Tongue (tissue), 2 donors: ENCODE data around the gene DKK3. TPM values are rescaled to one million over a fixed set of nuclear protein-coding genes. Genes with fewer than 3 reads are reported as not detected.

Source experiments
- DNase-seq: peaks from one replicate; pipeline ENCODE4 v3.0.0-alpha.2; 2015
- total RNA-seq: library from RNA; depleted of rRNA; stranded (reverse); fragments of >200 nt; gene quantifications from one replicate; pipeline ENCODE4 v1.2.3, GENCODE V29; 2014

The DKK3 gene
- total RNA-seq, 1 donor from 2014 or later, result 145 TPM

GRCh38 chr11:11981364-11981763 lies 27.1 kb downstream of the DKK3 start:
- no peak for DNase-seq

- DNase-seq, result no peak
Observed at GRCh38 chr11:11980841-11981308, 27.6 kb downstream of the DKK3 start.

GRCh38 chr11:11980200-11980599 lies 28.2 kb downstream of the DKK3 start:
- no peak for DNase-seq

DNA sequence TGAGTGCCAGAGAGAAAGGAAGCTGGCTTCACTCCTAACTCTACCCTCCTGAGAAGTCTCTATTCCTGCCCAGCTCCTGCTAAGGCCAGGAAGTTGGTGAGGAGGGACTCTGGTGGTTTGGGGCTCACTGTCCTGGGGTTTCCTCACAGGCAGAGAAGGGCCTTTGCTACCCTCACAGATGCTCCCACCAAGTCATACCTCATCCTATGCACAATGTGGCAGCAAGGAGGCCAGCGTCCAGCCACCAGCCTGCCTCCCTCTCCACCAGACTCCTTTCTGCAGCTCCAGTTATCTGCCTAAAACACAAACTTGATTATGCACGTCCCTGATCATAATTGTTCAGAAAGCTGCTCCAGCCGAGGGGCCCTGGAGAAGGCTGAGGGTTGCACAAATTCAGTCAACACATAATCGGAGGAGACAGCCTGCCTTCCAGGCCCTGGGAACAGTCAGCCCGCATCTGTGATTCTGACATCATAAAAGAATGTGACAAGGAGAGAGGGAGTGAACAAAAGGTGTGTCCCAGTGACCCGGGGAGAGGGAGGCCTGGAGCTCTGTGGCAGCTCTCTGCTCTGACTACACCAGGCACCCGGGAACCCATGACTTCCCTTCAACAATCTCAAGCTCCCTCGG lies 28.8 kb downstream of the DKK3 start:
- peak; percentile 82 for DNase-seq

DNA sequence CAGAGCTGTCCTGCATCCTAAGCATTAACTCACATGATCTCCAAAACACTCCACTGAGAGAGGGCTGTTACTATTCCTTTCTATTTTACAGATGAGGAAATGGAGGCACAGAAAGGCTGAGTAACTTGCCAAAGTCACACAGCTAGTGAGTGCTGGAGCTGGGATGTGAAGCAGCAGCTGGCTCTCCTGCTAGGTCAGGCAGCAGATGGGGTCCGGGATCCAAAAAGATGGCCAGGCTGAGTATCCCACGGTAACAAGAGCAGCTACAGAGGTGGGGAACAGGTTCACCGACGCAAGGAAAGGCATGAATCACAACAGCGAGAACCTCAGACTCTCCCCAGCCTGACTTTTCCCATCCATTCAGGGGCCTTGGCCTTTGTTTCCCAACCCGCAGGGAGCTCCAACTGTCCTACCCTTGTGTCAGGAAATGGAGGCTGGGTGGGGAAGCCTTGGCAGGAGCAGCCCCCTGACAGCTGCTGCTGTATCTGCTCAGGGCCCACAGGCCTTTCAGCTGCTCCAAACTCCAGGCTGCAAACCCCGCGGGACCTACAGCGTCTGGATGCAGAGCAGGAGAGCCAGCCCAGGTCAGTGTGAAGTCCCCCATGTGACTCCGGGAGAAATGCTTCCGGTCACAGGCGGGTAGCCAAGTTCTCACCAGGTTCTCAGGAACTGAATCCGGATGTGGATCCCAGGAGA lies 29.5 kb downstream of the DKK3 start:
- peak; percentile 95 for DNase-seq

- no peak for DNase-seq
Observed at GRCh38 chr11:11978098-11978637, 30.3 kb downstream of the DKK3 start.

DNA sequence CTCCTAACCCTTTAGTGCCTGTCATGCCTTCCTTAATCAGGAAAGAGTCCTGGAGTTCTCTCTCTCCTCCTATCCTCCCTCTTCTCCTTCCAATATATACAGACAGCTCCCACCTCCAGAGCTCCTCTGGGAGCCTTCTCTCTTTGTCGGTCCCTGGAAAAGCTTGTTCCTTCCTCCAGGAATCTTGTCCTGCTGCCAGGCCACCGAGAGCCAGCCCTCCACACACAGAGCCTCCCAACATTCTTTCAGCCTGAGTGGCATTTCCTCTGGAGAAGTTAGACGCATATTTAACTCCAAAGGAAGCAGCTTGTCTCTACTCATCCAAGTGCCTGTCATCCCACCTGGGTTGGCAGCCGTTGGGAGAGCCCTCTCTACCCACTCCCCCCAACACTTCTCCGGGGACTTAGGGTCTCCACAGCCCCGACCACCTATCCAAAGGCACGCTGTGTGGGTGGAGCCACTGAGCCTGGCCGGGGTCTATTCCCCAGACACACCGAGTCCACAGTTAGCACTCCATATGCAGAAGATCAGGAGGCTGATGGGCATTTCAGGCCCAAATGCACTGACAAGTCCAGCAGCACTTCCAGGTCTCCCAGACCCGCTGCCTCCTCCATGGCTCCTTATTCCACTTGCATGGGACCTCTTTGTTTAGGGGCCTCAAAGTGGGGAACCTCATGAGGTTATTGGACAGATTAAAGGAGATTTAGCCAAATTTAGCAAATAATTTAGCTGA lies 31.1 kb downstream of the DKK3 start:
- DNase-seq, result peak; percentile 92

- DNase-seq, result peak; percentile 49
Observed at GRCh38 chr11:11976481-11977127, 31.8 kb downstream of the DKK3 start.

- no peak for DNase-seq
Observed at GRCh38 chr11:11975201-11976092, 33.0 kb downstream of the DKK3 start.

- no peak for DNase-seq
Observed at GRCh38 chr11:11973866-11974265, 34.6 kb downstream of the DKK3 start.

DNA sequence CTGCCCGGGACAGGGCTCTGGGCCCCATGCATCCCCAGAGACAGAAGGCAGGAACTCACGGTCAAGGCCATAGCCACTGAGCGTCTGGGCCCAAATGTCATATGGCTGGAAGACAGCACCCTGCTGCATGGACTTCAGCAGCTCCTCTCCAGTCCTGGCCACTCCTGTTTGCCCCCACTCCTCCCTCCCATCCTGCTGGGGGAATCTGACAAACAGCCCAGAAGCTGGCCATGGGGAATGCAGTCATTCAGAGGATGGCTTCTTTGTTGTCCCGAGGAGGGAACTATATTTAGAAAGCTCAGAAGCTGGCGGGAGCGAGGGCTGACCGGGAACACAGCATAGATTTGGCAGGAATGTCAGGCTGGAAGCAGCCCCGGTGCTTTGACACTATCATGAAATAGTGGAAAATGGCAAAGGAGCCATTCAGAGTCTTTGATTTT lies 35.0 kb downstream of the DKK3 start:
- peak; percentile 90 for DNase-seq

DNA sequence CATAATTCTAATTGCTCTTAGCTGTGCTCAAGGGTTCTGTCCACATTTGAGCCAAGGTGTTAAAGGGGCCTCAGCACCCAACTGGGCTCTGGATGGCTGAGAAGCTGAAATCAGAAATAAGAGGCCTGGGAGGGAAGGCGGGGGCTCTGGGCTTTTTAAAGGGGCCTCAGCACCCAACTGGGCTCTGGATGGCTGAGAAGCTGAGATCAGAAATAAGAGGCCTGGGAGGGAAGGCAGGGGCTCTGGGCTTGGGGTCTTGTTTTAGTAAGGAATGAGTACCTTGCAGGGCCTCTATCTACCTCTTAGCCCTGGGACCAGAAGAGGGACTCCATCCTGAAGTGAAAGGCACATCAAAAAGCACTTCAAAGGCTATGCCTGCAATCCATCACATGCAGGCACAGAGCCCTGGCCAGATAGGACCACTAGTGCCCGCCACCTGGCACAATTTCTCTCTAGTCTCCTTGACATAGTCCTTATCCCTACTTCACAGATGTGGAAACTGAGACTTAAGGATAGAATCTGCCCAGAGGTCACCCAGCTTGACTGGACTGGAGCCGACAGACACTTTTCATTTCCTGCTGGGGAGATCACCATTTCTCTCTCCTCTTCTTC lies 35.6 kb downstream of the DKK3 start:
- no peak for DNase-seq

- peak; percentile 40 for DNase-seq
Observed at GRCh38 chr11:11971906-11972547, 36.4 kb downstream of the DKK3 start.

DNA sequence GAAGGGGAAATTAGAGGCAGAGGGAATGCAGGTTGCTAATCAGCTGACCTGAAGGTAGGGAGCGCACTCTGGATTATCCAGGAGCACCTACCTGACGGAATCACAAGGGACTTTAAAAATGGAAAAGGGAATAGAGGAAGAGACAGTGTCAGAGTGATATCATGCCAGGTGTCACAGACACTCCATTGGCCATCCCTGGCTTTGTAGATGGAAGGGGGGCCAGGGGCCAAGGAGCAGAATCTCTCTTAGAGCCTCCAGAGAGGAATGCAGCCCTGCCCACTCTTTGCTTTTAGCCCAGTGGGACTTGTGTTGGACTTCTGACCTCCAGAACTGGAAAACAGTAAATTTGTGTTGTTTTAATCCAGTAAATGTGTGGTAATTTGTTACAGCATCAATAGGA lies 37.9 kb downstream of the DKK3 start:
- no peak for DNase-seq

DNA sequence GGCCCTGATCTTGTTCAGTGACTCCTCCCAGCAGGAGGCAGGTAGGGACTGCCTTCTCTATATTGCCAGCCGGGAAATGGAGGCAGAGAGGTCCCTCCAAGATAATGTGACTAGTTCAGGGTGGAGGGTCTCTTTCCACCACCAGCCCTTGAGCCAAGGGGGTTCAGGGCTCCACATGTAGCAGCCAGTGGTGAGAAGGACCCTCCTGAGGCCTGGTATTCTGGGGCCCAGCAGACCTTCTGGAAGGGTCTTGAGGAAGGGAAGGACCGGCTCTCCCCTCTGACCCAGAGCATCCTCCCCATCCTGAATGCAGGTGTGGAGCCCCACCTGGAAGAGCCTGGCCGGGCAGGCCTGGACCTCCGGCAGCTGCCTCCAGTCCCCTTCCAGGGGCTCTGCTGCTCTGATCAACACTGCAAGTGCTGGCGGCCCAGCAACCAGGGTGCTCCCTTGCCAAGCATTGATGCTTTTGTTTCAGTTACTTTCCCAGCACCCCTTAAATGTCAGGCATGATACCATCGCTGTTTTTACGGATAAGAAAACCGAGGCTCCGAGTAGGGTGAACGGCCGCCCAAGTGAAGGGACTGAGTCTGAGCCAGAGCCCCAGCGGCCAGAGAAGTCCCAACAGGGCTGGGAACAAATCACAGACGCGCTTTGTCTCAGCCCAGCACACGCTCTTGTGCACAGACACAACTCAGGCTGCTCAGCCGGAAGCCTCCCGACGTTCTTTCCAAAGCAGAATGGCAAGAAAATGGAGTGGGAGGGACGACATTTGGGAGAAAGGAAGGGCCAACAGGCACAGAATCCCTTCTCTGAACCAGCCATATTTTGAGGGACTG lies 38.8 kb downstream of the DKK3 start:
- DNase-seq, result no peak

- peak; percentile 86 for DNase-seq
Observed at GRCh38 chr11:11968511-11969280, 39.7 kb downstream of the DKK3 start.

DNA sequence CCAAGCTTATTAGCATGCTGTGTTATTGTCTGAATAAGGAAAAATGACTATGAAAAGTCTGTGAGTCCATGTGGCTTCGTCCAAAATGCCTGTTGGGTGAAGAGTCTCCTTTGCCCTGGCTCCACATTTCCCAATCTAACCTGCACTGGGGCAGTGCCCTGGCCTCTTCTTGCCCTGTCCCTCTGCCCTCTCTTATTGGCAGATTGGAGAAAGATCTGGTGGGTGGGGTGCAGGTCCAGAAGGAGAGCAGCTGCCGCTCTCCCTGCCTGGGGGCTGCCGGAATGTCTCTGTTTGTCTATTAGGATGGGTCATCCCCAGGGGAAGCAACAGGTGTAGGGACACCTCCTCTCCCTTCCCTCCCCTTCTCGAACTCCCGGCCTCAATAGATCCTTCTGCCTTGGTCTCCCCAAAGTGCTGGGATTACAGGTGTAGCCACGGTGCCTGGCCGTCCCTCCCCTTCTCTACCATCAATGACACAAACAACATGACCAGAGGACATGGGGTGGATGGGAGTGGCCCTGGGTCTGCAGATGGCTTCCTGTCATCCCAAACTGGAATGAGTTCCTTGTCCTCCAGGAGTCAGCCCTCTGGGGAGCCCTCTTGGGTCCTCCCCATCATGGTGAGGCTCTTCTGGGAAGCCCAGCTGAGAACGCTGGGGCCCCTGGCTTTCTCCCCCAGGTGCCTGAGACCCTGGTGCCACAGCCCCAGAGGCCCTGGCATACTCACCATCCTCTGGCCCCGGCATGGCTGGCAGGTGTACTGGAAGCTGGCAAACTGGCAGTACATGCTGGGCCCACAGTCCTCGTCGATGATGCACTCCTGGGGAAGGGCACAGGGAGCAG lies 40.5 kb downstream of the DKK3 start:
- no peak for DNase-seq
